ENCODE data around the gene RUFY3.
A peak's percentile ranks its signal among the peaks of the same experiment; 100 is the strongest.
"Not testable (repeated sequence)": the region's sequence is repeated elsewhere in the genome, so short reads cannot be mapped to it uniquely, and the experiment has no call there.

The RUFY3 gene, protein sequence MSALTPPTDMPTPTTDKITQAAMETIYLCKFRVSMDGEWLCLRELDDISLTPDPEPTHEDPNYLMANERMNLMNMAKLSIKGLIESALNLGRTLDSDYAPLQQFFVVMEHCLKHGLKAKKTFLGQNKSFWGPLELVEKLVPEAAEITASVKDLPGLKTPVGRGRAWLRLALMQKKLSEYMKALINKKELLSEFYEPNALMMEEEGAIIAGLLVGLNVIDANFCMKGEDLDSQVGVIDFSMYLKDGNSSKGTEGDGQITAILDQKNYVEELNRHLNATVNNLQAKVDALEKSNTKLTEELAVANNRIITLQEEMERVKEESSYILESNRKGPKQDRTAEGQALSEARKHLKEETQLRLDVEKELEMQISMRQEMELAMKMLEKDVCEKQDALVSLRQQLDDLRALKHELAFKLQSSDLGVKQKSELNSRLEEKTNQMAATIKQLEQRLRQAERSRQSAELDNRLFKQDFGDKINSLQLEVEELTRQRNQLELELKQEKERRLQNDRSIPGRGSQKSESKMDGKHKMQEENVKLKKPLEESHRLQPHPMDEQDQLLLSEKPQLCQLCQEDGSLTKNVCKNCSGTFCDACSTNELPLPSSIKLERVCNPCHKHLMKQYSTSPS

GRCh38 chr4:70721747-70722146, at the start of gene RUFY3:
TSS of gene RUFY3 (plus strand) at chr4:70721964. CDS start at chr4:70722574, 610 bp downstream.
- peak; percentile 77 for DNase-seq (ENCODE audit: low spot score)

- DNase-seq (ENCODE audit: low spot score): no peak
Observed at GRCh38 chr4:70674191-70674590, 47.6 kb upstream of the RUFY3 start.

GRCh38 chr4:70674731-70675130, 47.0 kb upstream of the RUFY3 start:
- no peak for DNase-seq (ENCODE audit: low spot score)

DNA sequence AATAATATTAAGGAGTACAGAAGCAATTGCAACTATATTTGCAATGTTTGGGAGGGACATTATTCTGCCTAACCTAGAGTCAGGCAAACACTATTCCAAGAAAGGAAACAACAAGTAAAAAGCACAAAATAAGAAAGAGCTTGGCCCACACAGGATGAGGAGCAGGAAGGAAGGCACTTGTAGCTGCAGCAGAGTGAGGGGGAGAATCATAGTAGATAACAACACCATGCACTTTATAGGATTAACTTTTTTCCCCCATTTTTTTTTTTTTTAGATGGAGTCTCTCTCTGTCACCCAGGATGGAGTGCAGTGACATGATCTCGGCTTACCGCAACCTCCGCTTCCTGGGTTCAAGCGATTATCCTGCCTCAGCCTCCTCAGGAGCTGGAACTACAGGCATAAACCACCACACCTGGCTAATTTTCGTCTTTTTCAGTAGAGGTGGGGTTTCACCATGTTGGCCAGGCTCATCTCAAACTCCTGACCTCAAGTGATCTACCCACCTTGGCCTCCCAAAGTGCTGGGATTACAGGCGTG, 45.1 kb upstream of the RUFY3 start:
- DNase-seq (ENCODE audit: low spot score): no peak

- DNase-seq (ENCODE audit: low spot score): no peak
Observed at GRCh38 chr4:70678383-70678999, 43.3 kb upstream of the RUFY3 start.

DNA sequence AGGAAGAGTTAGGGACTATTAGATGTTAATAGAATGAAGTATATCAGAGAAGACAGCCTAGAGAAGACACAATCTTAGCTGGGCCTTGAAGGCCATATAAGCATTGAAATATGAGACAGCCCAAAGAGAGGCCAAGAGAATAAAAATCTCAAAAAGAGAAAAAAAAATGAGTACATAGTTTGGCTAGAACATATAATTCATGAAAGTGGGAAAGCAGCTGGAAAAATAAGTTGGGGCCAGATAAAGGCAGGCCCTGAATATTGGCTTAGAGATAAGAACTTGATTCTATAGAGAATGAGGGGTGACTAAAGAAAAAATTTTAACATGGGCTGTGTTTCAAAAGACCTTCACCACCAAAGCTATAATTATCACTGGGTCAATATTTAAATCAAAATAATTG, 40.8 kb upstream of the RUFY3 start:
- DNase-seq (ENCODE audit: low spot score): no peak

- DNase-seq (ENCODE audit: low spot score): no peak
Observed at GRCh38 chr4:70681704-70682103, 40.1 kb upstream of the RUFY3 start.

DNA sequence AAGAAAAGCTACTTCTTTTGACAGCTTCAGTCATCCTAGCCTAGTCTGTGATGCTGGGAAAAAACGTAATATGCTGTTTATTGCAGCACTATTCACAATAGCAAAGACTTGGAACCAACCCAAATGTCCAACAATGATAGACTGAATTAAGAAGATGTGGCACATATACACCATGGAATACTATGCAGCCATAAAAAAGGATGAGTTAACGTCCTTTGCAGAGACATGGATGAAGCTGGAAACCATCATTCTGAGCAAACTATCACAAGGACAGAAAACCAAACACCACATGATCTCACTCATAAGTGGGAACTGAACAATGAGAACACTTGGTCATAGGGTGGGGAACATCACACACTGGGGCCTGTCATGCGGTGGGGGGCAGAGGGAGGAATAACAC, 39.6 kb upstream of the RUFY3 start:
- not testable (repeated sequence) for DNase-seq (ENCODE audit: low spot score)

- DNase-seq (ENCODE audit: low spot score): no peak
Observed at GRCh38 chr4:70687392-70687791, 34.4 kb upstream of the RUFY3 start.

DNA sequence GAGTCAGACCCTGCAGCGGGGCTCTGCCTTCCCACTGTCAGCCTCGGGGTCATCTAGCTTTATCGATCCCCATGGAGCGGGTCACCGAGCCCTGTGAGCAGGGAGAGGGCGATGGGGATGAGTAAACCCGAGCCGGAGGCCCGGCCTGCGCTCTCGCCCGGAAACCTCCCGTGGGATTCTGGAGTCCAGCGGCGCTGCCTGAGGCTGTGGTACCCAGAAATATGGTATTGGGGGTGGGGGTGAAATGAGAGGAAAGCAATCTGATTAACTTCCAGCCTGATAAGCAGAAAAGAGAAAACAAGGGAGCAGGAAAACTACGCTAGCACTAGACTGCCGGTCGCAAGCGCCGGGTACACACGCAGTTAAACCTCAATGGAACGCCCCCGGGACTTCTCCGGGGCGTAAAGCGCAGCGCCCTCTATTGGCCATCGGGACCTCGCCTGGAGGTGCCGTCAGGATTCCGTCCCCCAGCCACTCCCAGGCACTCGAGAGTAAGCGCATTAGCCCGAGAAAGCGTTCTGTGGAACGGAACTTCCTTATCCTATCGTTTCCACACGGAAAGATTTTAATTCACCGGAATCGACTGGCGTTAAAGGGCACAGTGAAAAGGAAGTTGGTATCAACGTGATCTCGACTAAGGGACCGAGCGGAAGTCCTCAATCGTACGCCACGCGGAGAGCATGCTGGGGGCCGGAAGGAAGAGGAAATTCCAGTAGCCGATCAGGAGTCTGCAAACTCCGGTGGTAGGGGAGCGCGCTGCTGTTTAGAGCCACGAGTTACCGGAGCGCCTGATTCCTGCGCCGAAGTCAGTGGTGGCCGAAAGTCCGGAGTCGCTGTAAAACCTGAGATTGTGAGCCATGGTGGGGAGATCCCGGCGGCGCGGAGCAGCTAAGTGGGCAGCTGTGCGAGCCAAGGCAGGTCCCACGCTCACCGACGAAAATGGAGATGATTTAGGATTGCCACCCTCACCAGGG, 33.7 kb upstream of the RUFY3 start, which contains the start of gene UTP3:
TSS of gene UTP3 (plus strand) at position 712 of the 974 bp plus-strand sequence. CDS start at position 858, 146 bp downstream.
- peak; percentile 94 for DNase-seq (ENCODE audit: low spot score)

- peak; percentile 33 for DNase-seq (ENCODE audit: low spot score)
Observed at GRCh38 chr4:70688795-70689231, 33.0 kb upstream of the RUFY3 start.

DNA sequence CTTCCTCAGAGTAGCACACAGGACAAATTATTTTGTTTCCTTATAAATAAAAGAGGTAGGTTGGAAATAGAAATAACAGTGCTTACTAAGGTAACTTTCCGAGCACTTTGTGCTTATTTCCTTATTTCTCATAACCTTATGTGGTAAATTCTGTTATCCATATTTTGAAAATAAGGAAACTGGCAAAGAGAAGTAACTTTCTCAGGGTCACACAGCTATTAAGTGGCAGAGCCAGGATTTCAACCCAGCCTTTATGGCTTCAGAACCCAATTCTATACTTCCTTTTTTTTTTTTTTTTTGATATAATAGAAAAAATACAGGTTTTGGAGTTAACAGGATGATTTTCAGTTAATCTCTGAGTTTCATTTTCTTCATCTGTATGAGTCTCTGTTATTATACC, 30.1 kb upstream of the RUFY3 start:
- DNase-seq (ENCODE audit: low spot score): no peak

- DNase-seq (ENCODE audit: low spot score): not testable (repeated sequence)
Observed at GRCh38 chr4:70694633-70695032, 27.1 kb upstream of the RUFY3 start.

- not testable (repeated sequence) for DNase-seq (ENCODE audit: low spot score)
Observed at GRCh38 chr4:70698435-70698834, 23.3 kb upstream of the RUFY3 start.

- no peak for DNase-seq (ENCODE audit: low spot score)
Observed at GRCh38 chr4:70700712-70701111, 21.1 kb upstream of the RUFY3 start.

DNA sequence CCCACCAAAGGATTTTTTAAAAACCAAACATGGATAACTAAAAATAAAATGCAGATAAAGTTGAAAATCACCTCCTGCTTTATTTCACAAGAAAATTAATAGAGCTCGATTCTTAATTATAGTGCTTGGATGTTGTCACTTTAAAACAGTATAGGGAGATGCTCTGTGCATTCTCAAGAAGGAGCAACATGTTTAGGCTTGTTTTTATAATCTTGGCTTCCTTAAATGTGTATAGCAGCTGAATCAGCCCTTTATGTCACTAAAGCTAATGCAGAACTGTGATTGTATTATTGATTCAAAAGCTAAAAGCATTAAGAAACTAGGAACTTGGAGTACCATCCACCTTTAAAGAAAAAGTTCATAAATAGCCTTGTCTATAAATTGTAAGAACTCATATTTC, 20.5 kb upstream of the RUFY3 start:
- DNase-seq (ENCODE audit: low spot score): no peak

GRCh38 chr4:70702592-70702991, 19.2 kb upstream of the RUFY3 start:
- not testable (repeated sequence) for DNase-seq (ENCODE audit: low spot score)

DNA sequence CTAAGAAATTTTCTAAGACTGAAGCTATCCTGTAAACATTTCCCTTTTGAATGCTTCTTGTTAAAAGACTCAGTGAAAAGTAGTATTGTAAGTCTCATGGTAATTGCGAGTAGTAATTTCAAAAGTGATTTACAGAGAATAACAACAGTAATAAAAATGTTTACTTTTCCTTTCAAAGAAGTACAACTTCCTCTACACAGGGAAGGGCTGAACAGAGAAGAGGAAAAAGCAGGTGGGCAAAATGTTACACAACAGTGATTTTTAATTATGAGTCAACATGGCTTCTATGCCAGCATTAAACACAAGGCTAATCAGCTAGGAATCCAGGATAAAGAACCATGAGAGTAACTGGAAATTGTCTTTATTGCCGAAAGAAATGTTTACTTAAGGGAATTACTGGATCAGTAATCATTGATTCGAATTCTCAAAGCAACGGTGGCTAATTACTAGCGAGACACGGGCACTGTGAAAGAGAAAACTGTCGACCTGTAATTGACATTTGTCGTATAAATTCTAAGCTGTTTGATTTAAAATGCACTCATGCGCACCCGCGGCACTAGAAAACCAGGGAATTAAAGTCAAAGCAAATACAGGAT, 18.0 kb upstream of the RUFY3 start:
- DNase-seq (ENCODE audit: low spot score): peak; percentile 48

DNA sequence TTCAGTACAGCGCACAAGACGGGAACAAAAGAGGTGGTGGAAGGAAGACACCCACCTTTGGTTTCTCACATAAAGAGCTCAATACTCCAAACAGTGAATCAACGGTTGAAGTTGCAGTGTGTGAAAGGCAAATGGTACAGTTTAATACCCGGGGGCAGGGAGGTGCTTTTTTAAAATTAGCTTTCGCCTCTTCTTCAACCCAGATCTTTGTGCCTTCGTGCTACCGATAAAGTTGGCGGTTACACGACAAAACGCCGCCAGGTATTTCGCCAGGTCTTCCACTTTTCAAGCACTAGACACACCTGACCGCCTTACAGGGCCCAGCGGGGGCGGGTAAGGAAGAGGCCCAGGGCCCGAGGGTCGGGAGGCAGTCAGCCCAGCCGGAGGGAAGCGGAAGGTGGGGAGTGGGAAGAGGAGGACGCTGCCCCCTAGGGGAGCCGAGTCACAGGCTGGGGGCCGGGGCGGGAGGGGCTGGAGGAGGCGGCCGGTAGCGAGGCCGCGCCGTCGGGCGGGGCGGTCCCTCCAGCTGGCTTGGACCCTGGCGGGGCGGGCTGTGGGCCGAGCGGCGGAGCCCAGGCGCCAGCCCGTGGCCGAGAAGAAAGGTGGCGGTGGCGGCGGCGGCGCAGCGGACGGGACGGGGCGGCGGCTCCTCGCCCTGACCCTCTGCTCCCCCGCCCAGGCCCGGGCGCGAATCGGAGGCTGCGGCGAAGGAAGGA, 17.4 kb upstream of the RUFY3 start:
- peak; percentile 91 for DNase-seq (ENCODE audit: low spot score)

DNA sequence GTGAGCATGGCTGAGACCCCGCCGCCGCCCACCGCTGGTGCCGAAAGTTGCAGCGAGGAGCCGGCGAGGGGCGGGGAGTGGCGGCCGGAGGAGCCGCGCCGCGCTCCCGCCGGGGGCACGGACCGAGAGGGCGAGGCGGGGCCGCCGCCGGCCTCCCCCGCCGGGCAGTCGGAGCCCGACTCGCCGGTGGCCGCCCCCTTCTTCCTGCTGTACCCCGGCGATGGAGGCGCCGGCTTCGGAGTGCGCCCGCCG, 16.9 kb upstream of the RUFY3 start:
- peak; percentile 57 for DNase-seq (ENCODE audit: low spot score)

Measured in GM03348 (cell line).